ENCODE results near the gene KCNK1. TPM values are rescaled to one million over a fixed set of nuclear protein-coding genes. Genes with fewer than 3 reads are reported as not detected.
"Not testable (repeated sequence)": the region's sequence is repeated elsewhere in the genome, so short reads cannot be mapped to it uniquely, and the experiment has no call there.

Gene KCNK1
- total RNA-seq, 2 donors from 2014 or later = 31.2 to 48.0 TPM

DNA sequence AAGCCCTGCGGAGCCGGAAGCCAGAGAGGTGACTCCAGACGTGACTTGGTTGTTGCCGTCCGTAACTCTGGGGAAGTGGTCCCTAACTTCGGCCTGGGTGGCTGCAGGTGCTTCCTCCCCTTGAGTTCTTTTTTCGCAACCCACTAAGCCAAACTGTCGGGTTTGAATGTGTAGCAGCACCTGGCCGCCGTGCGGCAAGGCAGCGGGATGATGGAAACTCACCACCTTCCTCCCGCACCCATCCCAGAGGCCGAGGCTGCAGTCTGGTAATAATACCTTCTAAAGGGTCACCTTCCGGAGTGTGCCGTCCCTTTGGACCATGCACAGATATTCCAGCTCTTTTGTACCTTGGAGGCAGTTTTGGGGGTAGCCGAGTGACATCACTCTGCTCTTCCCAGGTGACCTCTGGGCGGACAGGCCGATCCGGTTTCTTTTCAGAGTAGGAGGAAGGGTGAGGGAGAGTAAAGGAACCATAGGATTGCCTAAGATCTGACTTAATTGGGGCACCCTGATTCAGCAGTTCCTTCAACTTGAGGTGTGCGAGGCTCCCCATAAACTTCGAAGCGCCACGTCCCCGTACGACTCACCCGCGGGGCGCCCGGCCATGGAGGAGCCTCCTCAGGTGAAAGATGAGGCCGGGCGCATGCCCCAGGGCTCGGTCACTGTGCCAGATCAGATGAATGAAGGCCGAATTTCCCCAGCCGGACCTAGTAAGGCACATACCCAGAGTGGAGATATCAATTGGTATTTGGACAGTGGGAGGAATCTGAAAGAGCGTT lies 1.0 kb downstream of the KCNK1 start:
- Histone ChIP-seq H3K4me1 (no peaks in the 10 kb centered on the region), H3K27me3 (no peaks in the 10 kb centered on the region), H3K9ac (ENCODE audit: low read depth in 2 of 2, low read length in 2 of 2) (peak overlapping the region; percentile 74 to 89), H3K9me3 (no peaks in the 10 kb centered on the region), H3K27ac (peak overlapping the region; percentile 82), H3K4me3 (peak overlapping the region; percentile 49), H3K36me3 (no peaks in the 10 kb centered on the region)
- TF ChIP-seq, protein P1, sequence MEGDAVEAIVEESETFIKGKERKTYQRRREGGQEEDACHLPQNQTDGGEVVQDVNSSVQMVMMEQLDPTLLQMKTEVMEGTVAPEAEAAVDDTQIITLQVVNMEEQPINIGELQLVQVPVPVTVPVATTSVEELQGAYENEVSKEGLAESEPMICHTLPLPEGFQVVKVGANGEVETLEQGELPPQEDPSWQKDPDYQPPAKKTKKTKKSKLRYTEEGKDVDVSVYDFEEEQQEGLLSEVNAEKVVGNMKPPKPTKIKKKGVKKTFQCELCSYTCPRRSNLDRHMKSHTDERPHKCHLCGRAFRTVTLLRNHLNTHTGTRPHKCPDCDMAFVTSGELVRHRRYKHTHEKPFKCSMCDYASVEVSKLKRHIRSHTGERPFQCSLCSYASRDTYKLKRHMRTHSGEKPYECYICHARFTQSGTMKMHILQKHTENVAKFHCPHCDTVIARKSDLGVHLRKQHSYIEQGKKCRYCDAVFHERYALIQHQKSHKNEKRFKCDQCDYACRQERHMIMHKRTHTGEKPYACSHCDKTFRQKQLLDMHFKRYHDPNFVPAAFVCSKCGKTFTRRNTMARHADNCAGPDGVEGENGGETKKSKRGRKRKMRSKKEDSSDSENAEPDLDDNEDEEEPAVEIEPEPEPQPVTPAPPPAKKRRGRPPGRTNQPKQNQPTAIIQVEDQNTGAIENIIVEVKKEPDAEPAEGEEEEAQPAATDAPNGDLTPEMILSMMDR (IDR thresholded peaks at IDR 0.05) = no peak
- DNase-seq = peak; percentile 43
- intact Hi-C loops (cut with DNase I) = no loop called here

DNA sequence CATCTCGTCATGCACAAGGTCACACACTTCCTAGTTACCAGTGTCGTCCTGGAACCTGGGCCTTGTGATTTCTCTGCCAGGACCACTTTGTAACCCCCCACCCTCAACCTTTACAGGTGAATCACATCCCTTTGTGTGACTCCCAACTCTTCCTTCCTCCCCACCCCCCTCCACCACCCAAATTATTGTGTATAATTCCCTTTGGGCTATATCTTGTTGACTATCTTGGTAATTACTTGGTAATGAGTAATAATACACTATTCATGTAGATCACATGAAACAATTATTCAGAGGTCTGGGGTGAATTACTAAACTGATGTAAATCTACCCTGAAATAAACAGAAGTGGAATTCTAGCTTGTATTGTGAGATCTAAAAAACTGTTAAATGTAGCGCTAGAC lies 1.7 kb downstream of the KCNK1 start:
- Histone ChIP-seq H3K4me3 (peak overlapping the region; percentile 49), H3K36me3 (no peaks in the 10 kb centered on the region), H3K9ac (ENCODE audit: low read depth in 2 of 2, low read length in 2 of 2) (peak overlapping the region in 1 of 2 donors; percentile 89)

DNA sequence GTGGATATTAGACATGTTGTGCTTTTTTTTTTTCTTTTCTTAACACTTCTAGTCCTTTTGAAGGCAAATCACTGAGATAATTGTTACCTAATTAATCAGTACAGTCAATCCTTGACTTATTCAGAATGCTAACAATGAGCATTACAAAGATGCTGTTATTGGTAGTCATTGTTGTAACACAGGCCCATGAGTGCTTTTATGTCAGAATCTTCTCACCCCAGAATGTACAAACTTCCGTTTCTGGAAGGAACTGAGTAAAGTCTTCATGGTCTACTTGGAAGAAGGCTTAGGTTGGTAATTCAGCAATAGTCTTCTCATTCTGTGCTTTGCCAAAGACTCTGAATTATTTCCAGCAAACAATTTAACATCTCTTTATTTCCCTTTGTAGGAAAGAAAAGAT lies 3.1 kb downstream of the KCNK1 start:
- Histone ChIP-seq H3K4me3 (no peak overlapping the region), H3K9ac (ENCODE audit: low read depth in 2 of 2, low read length in 2 of 2) (no peak overlapping the region), H3K9me3 (no peaks in the 10 kb centered on the region), H3K4me1 (peaks cover 4% of the 10 kb centered on the region), H3K27ac (no peak overlapping the region), H3K27me3 (no peaks in the 10 kb centered on the region), H3K36me3 (no peaks in the 10 kb centered on the region)
- TF ChIP-seq, protein P1 (IDR thresholded peaks at IDR 0.05) = no peak
- DNase-seq = no peak
- intact Hi-C loops (cut with DNase I) = no loop called here

More for the DNA sequence above, 1.7 kb downstream of the KCNK1 start:
- Histone ChIP-seq H3K27me3 (no peaks in the 10 kb centered on the region), H3K4me1 (peaks cover 4% of the 10 kb centered on the region), H3K9me3 (no peaks in the 10 kb centered on the region), H3K27ac (peak overlapping the region; percentile 82)
- intact Hi-C loops (cut with DNase I) = no loop called here
- TF ChIP-seq, protein P1 (IDR thresholded peaks at IDR 0.05) = no peak
- no peak for DNase-seq

DNA sequence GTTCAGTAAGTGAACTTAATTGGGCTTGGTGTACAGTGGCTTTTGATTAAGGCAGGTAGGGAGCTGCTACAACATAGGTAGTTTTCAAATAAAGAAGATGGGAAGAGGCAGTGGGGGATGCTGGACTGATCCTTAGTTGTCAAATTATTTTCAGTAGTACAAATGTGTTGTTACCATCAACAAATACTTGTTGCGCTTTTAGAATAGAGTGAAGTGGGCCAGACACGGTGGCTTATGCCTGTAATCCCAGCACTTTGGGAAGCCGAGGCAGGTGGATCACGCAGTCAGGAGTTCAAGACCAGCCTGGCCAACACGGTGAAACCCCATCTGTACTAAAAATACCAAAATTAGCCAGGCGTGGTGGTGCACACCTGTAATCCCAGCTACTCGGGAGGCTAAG lies 5.5 kb downstream of the KCNK1 start:
- H3K9me3 ChIP-seq; H3K4me3 ChIP-seq; H3K36me3 ChIP-seq; H3K27ac ChIP-seq; DNase-seq; H3K27me3 ChIP-seq; intact Hi-C loops (cut with DNase I); H3K4me1 ChIP-seq; H3K9ac ChIP-seq (ENCODE audit: low read depth in 2 of 2, low read length in 2 of 2): not testable (repeated sequence)

DNA sequence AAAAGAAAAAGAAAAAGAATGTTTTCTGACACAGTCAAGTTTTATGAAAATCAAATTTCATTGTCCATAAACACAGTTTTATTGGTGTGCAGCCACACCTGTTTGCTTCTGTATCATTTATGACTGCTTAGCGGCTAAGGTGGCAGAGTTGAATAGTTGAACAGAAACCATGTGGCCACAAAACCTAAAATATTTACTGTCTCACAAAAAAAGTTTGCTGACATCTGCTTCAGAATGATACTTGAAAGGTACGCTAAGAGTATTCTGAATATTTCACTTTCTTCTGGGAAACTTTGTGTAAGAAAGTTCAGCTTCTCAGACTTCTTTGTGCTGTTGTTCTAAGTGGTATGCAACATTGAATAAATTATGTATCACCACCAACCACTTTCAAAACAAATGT lies 6.2 kb downstream of the KCNK1 start:
- intact Hi-C loops (cut with DNase I) = no loop called here
- Histone ChIP-seq H3K36me3 (no peaks in the 10 kb centered on the region), H3K27me3 (no peaks in the 10 kb centered on the region), H3K27ac (no peak overlapping the region), H3K9me3 (no peaks in the 10 kb centered on the region), H3K4me1 (peaks cover 8% of the 10 kb centered on the region), H3K4me3 (no peak overlapping the region), H3K9ac (ENCODE audit: low read depth in 2 of 2, low read length in 2 of 2) (no peak overlapping the region)
- TF ChIP-seq, protein P1 (IDR thresholded peaks at IDR 0.05) = no peak
- DNase-seq = no peak

DNA sequence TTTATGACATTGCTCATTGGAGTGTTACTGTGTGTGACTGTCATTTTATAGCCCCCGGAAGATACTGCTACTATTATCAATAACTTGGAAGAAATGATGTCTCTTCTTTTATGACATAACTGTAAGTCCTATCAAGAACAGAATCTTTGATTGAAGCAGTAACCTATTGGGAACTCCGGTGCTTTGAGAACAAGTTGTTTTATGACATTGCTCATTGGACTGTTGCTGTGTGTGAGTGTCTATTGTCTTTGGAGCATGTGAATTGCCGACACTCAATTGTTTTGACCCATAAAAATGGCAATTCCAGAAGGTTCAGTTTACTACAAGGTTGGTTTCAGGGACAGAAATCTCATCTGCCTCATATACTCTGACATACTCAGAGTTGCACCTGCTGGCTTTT lies 8.0 kb downstream of the KCNK1 start:
- Histone ChIP-seq H3K9me3 (no peaks in the 10 kb centered on the region), H3K4me3 (no peak overlapping the region), H3K27me3 (no peaks in the 10 kb centered on the region), H3K36me3 (no peaks in the 10 kb centered on the region), H3K9ac (ENCODE audit: low read depth in 2 of 2, low read length in 2 of 2) (no peak overlapping the region), H3K27ac (no peak overlapping the region), H3K4me1 (peaks cover 8% of the 10 kb centered on the region)
- no peak for DNase-seq
- intact Hi-C loops (cut with DNase I) = no loop called here
- TF ChIP-seq, protein P1 (IDR thresholded peaks at IDR 0.05) = no peak
